B cell (primary cell): ENCODE results near the gene MILR1. TPM values are rescaled to one million over a fixed set of nuclear protein-coding genes. Genes with fewer than 3 reads are reported as not detected.

ENCODE experiments used
- ATAC-seq: fragments of 200-7000 bp; cut with Tn5 transposase; one replicate; pipeline ENCODE4 v1.10.0; 2021; ENCODE audit warnings: low read depth, mild to moderate bottlenecking, moderate number of reproducible peaks, moderate library complexity
- CTCF ChIA-PET: fragments of 350-600 bp; sonication (Branson Sonifier 250); formaldehyde crosslinking; loops from one replicate; lab custom pipeline; 2021; ENCODE audit warnings: antibody characterized with exemption, inconsistent platforms; lab: Charles Lee
- POLR2A ChIA-PET: fragments of 350-600 bp; sonication (Branson Sonifier 250); formaldehyde crosslinking; loops from one replicate; lab custom pipeline; 2021; ENCODE audit warnings: antibody characterized with exemption; lab: Charles Lee
- DNase-seq: peaks from one replicate; pipeline ENCODE4 v3.0.0; 2013
- H2AFZ ChIP-seq: 2 replicates; pipeline ENCODE4 v1.6.1; 2012; ENCODE audit warnings: mild to moderate bottlenecking, low read depth, low read length; ENCODE audit not compliant: insufficient read depth, poor library complexity, severe bottlenecking
- H3K27ac ChIP-seq, 2 donors: 1 replicate in 1 of 2; 2 replicates in 1 of 2; pipeline ENCODE4 v1.5.1; 2012 to 2013; ENCODE audit warnings: low read length in 2 of 2, mild to moderate bottlenecking in 2 of 2, moderate library complexity in 1 of 2
- H3K27me3 ChIP-seq, 4 experiments: fragments of 200-600 bp in 1 of 4; sonication (generic) in 1 of 4; replicated peaks in 1 of 4; 1 replicate in 2 of 4; 2 replicates in 2 of 4; pipeline versions ENCODE4 v1.6.1 to v1.7.0; 2013 to 2016; ENCODE audit warnings: low read length in 3 of 4, mild to moderate bottlenecking in 2 of 4, mixed read lengths in 1 of 4, moderate library complexity in 1 of 4; ENCODE audit not compliant: insufficient read depth in 4 of 4, control insufficient read depth in 3 of 4; ENCODE audit errors: control extremely low read depth in 1 of 4
- H3K36me3 ChIP-seq, 2 experiments: replicated peaks in 1 of 2; 1 replicate in 1 of 2; 2 replicates in 1 of 2; pipeline versions ENCODE4 v1.6.1 to v1.7.1; 2013; ENCODE audit warnings: low read length in 1 of 2; ENCODE audit not compliant: insufficient read depth in 2 of 2, control insufficient read depth in 1 of 2; ENCODE audit errors: control extremely low read depth in 1 of 2, extremely low read depth in 1 of 2
- H3K4me1 ChIP-seq, 2 donors: fragments of 200-600 bp in 1 of 2; sonication (generic) in 1 of 2; 1 replicate in 1 of 2; 2 replicates in 1 of 2; pipeline versions ENCODE4 v1.5.1 to v1.6.1; 2013 to 2017; ENCODE audit warnings: low read length in 2 of 2; ENCODE audit not compliant: control insufficient read depth in 2 of 2, insufficient read depth in 2 of 2
- H3K4me2 ChIP-seq: replicated peaks from 2 replicates; pipeline ENCODE3; 2012; ENCODE audit warnings: mild to moderate bottlenecking, low read depth, low read length; ENCODE audit not compliant: poor library complexity, severe bottlenecking
- H3K4me3 ChIP-seq, 5 experiments: fragments of 200-600 bp in 1 of 5; sonication (generic) in 1 of 5; 1 replicate in 3 of 5; 2 replicates in 2 of 5; pipeline versions ENCODE4 v1.5.1 to v1.7.0; 2011 to 2016; ENCODE audit warnings: low read length in 4 of 5, mild to moderate bottlenecking in 4 of 5, low read depth in 2 of 5, control low read depth in 1 of 5, moderate library complexity in 1 of 5; ENCODE audit not compliant: insufficient read depth in 1 of 5; ENCODE audit errors: control extremely low read depth in 1 of 5, extremely low read depth in 1 of 5
- H3K79me2 ChIP-seq: fragments of 200-600 bp; sonication (generic); one replicate; pipeline ENCODE4 v1.6.0; 2016; ENCODE audit warnings: low read length; ENCODE audit not compliant: control insufficient read depth, insufficient read depth
- H3K9ac ChIP-seq: fragments of 200-600 bp; sonication (generic); 2 replicates; pipeline ENCODE4 v1.6.1; 2017; ENCODE audit warnings: mild to moderate bottlenecking, low read length, moderate library complexity
- H3K9me3 ChIP-seq, 3 donors: one replicate each; pipeline versions ENCODE4 v1.6.1 to v1.7.1; 2013; ENCODE audit warnings: low read length in 2 of 3; ENCODE audit not compliant: control insufficient read depth in 2 of 3, insufficient read depth in 1 of 3; ENCODE audit errors: control extremely low read depth in 1 of 3
- H4K20me1 ChIP-seq: 2 replicates; pipeline ENCODE4 v1.6.0; 2012; ENCODE audit warnings: mild to moderate bottlenecking, low read length; ENCODE audit not compliant: insufficient read depth, control insufficient read depth, poor library complexity, severe bottlenecking
- H3K27ac Mint-ChIP-seq: one replicate; pipeline ENCODE4 v1.8.0; 2021; ENCODE audit warnings: mixed read lengths
- H3K27me3 Mint-ChIP-seq: one replicate; pipeline ENCODE4 v1.8.0; 2021; ENCODE audit warnings: mixed read lengths
- H3K4me1 Mint-ChIP-seq: one replicate; pipeline ENCODE4 v1.8.0; 2021; ENCODE audit warnings: mixed read lengths
- H3K4me3 Mint-ChIP-seq: one replicate; pipeline ENCODE4 v1.8.0; 2021; ENCODE audit warnings: mixed read lengths
- H3K9me3 Mint-ChIP-seq: one replicate; pipeline ENCODE4 v1.8.0; 2022; ENCODE audit warnings: mixed read lengths; ENCODE audit not compliant: insufficient read depth
- CTCF ChIP-seq: fragments of 200-600 bp; IDR thresholded peaks from one replicate; pipeline ENCODE4 v1.8.0; 2022; ENCODE audit warnings: antibody characterized with exemption, mild to moderate bottlenecking
- EZH2 ChIP-seq: IDR thresholded peaks from 2 replicates; pipeline ENCODE4 v1.6.1; 2012; ENCODE audit warnings: borderline replicate concordance, low read depth, mild to moderate bottlenecking, moderate library complexity, low read length; ENCODE audit not compliant: insufficient read depth, poor library complexity, severe bottlenecking
- WGBS: methylation state at CpG from one replicate; pipeline ENCODE4 v1.1.5; 2013; ENCODE audit warnings: missing lambda C conversion rate; ENCODE audit not compliant: insufficient coverage; 5-methylcytosine and 5-hydroxymethylcytosine counted together
- intact Hi-C: fragments of 100-400 bp; cut with micrococcal nuclease; formaldehyde crosslinking; loops from one replicate; pipeline ENCODE4 v1.10.0; 2022
- polyA plus RNA-seq: library from polyadenylated mRNA; depleted of rRNA; stranded (reverse); fragments of >200 nt; gene quantifications from 2 replicates; pipeline ENCODE4 v1.2.3, GENCODE V29; 2012
- total RNA-seq, 2 donors: library from RNA; stranded (reverse); fragments of 120-200 nt in 1 of 2; gene quantifications; 1 replicate in 1 of 2; 2 replicates in 1 of 2; pipeline versions ENCODE4 v1.2.3 to v1.2.4, GENCODE V29; 2013 to 2022

MILR1 gene
- total and polyA plus RNA-seq, 2 donors (not counting 1 experiment from before 2014, with no cell fraction given) = 9.4 to 38.0 TPM

GRCh38 chr17:64418506-64419339, 30.2 kb upstream of the MILR1 start:
- Mint-ChIP-seq H3K27ac (no peak overlapping the region), H3K9me3 (no peaks in the 10 kb centered on the region), H3K27me3 (no peaks in the 10 kb centered on the region), H3K4me3 (no peak overlapping the region), H3K4me1 (peaks cover 13% of the 10 kb centered on the region)
- Histone ChIP-seq H3K9me3 (no peaks in the 10 kb centered on the region), H3K27ac (no peak overlapping the region), H4K20me1 (no peaks in the 10 kb centered on the region), H2AFZ (no peak overlapping the region), H3K9ac (no peak overlapping the region), H3K36me3 (no peaks in the 10 kb centered on the region), H3K4me1 (peaks cover 8 to 18% of the 10 kb centered on the region in 2 donors), H3K4me2 (no peak overlapping the region), H3K27me3 (no peaks in the 10 kb centered on the region), H3K79me2 (no peaks in the 10 kb centered on the region), H3K4me3 (no peak overlapping the region)
- CTCF ChIA-PET = interaction anchor here (0.6 to 10.2 kb wide), 45 partner anchors 9 to 508 kb away, joined by 3 to 316 read pairs (median 6); partner anchors contain the start of genes CEP95, CSHL1, DDX5 and MILR1
- ATAC-seq = peak; percentile 68
- intact Hi-C loops = loop anchor here (1.0 to 10.0 kb wide), 4 partner anchors 97 to 391 kb away; no protein-coding TSS in a partner anchor
- POLR2A ChIA-PET = interaction anchor here (1.7 to 2.7 kb wide), 2 partner anchors 78 to 88 kb away, joined by 7 to 27 read pairs; partner anchors contain the start of genes CEP95, DDX5 and POLG2
- peak; percentile 78 for DNase-seq
- TF ChIP-seq CTCF = peak; percentile 86
- TF ChIP-seq EZH2 = no peak
- 39% methylated on average over 7 of the region's 19 CpGs for WGBS
